Parathyroid adenoma (tissue), 2 donors: Measurements from ENCODE around the gene WWTR1.
A peak's percentile ranks its signal among the peaks of the same experiment; 100 is the strongest.

ENCODE experiments used
- H2AFZ ChIP-seq: fragments of 300-600 bp; sonication (generic); one replicate; pipeline ENCODE4 v1.7.0; 2017; ENCODE audit warnings: antibody characterized with exemption, mild to moderate bottlenecking
- H3K27ac ChIP-seq: fragments of 300-600 bp; sonication (generic); one replicate; pipeline ENCODE4 v1.7.0; 2017
- H3K27me3 ChIP-seq: fragments of 300-600 bp; sonication (generic); one replicate; pipeline ENCODE4 v1.7.0; 2017; ENCODE audit warnings: low read length; ENCODE audit not compliant: control insufficient read depth, insufficient read depth
- H3K36me3 ChIP-seq: fragments of 300-600 bp; sonication (generic); one replicate; pipeline ENCODE4 v1.7.0; 2017; ENCODE audit warnings: low read length; ENCODE audit not compliant: control insufficient read depth, insufficient read depth
- H3K4me1 ChIP-seq: fragments of 300-600 bp; sonication (generic); one replicate; pipeline ENCODE4 v1.7.0; 2017; ENCODE audit warnings: control low read depth
- H3K4me2 ChIP-seq: fragments of 300-600 bp; sonication (generic); one replicate; pipeline ENCODE4 v1.7.0; 2017; ENCODE audit warnings: low read length
- H3K4me3 ChIP-seq: fragments of 300-600 bp; sonication (generic); one replicate; pipeline ENCODE4 v1.7.0; 2017; ENCODE audit warnings: low read depth, low read length
- H3K79me2 ChIP-seq: fragments of 300-600 bp; sonication (generic); one replicate; pipeline ENCODE4 v1.7.0; 2017; ENCODE audit warnings: control low read depth
- H3K9ac ChIP-seq: fragments of 300-600 bp; sonication (generic); one replicate; pipeline ENCODE4 v1.7.0; 2017; ENCODE audit warnings: mild to moderate bottlenecking
- H3K9me3 ChIP-seq: fragments of 300-600 bp; sonication (generic); one replicate; pipeline ENCODE4 v1.7.0; 2017; ENCODE audit warnings: low read length; ENCODE audit not compliant: control insufficient read depth
- TF ChIP-seq, protein P1 (sequence below): fragments of 300-600 bp; sonication (generic); IDR thresholded peaks from one replicate; pipeline ENCODE4 v1.7.0; 2017; ENCODE audit warnings: antibody characterized with exemption, mild to moderate bottlenecking
- donor health status: primary hyperparathyroidism.

Gene WWTR1

DNA sequence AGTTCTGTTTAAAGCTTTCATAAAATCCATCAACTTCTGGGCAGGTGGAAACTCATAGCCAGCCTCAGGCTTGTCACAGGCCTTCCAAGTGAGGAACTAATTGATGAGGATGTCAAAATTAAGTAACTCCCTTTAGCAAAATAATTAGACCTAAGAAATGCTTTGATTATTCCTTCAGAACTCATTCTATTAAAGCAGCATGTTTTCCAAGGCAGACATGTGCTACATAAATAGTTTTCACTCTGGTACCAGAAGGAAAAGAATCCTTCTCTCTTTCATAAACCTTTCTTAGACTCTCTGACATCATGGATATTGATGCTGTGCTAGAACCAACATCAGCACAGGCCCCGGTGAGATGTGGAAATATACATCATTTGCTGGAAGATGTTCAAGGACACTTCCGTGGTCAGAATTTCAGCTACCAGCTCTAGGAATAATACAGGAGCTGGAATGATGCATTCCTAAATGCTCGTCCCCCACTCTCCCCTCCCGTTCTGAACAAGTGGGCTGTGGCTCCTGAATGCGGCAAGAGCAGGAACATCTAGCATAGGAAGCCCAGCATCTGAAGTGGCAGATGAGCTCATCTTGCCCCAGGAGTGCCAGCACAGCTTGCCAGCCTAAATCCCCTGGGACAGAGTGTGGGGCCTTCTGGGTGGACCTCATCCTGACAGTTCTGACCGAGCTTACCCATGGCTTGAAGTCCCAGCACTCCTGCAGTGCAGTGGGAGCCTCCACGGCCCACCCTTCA, 82.4 kb downstream of the WWTR1 start:
- Histone ChIP-seq H3K27me3 (no peaks in the 10 kb centered on the region), H3K36me3 (no peaks in the 10 kb centered on the region), H3K79me2 (peaks cover 7% of the 10 kb centered on the region), H3K9me3 (no peaks in the 10 kb centered on the region), H3K4me1 (peaks cover 30% of the 10 kb centered on the region), H3K27ac (peak overlapping the region; percentile 45), H3K4me3 (no peak overlapping the region), H3K4me2 (no peak overlapping the region), H2AFZ (no peak overlapping the region), H3K9ac (no peak overlapping the region)
- TF ChIP-seq, protein P1, sequence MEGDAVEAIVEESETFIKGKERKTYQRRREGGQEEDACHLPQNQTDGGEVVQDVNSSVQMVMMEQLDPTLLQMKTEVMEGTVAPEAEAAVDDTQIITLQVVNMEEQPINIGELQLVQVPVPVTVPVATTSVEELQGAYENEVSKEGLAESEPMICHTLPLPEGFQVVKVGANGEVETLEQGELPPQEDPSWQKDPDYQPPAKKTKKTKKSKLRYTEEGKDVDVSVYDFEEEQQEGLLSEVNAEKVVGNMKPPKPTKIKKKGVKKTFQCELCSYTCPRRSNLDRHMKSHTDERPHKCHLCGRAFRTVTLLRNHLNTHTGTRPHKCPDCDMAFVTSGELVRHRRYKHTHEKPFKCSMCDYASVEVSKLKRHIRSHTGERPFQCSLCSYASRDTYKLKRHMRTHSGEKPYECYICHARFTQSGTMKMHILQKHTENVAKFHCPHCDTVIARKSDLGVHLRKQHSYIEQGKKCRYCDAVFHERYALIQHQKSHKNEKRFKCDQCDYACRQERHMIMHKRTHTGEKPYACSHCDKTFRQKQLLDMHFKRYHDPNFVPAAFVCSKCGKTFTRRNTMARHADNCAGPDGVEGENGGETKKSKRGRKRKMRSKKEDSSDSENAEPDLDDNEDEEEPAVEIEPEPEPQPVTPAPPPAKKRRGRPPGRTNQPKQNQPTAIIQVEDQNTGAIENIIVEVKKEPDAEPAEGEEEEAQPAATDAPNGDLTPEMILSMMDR = no peak

DNA sequence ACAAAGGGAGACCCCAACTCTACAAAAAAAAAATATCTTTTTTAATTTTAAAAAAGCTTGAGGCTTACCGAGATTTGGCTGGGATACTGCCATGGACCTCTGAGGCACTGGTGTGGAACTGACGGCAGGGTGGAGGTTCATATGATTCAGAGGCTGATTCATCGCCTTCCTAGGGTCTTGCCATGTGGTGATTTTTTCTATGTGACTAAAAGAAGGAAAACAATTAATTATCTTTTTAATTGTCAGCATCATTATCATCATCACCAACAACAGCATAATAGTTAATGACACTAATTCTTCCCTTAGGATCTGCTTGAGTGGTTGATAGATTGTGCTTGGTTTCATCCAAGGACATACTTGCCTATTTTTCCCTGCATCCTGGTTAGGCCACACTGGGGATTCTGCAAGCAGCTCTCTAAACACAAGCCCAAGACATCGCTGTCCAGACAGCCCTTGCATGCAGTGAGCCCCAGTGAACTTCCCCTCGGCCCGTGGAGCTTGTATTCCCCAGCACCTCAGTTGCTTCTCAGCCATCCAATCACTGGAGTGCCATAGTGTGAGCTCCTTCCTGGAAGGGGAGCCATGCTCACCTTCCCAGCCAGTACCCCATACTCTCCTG, 84.9 kb downstream of the WWTR1 start:
- H3K9ac ChIP-seq = no peak overlapping the region
- no peaks in the 10 kb centered on the region for H3K9me3 ChIP-seq
- TF ChIP-seq, protein P1 = no peak
- H3K4me3 ChIP-seq = no peak overlapping the region
- H3K79me2 ChIP-seq = peaks cover 5% of the 10 kb centered on the region
- no peak overlapping the region for H3K4me2 ChIP-seq
- H2AFZ ChIP-seq = no peak overlapping the region
- H3K36me3 ChIP-seq = no peaks in the 10 kb centered on the region
- H3K27ac ChIP-seq = no peak overlapping the region
- no peaks in the 10 kb centered on the region for H3K27me3 ChIP-seq
- H3K4me1 ChIP-seq = peaks cover 27% of the 10 kb centered on the region

DNA sequence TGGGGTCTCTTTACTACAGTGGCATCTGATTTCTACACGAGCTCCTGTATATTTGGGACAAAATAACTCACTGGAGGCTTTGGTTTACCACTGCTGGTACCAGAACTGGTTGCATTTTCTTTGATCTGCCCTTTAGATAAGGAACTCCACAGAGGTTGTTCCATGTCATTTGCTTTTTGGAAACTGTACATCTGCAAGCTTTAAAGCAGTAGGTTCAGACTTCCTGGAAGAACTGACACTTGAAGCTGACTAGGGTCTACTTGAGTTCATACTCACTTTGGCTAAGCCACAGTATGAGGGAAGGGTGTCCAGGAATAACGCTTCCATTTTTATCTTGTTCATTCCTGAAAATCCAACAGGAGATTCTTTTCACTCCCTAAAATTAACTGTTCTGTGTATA, 86.4 kb downstream of the WWTR1 start:
- Histone ChIP-seq H2AFZ (no peak overlapping the region), H3K79me2 (peaks cover 3% of the 10 kb centered on the region), H3K27me3 (no peaks in the 10 kb centered on the region), H3K36me3 (no peaks in the 10 kb centered on the region), H3K9me3 (no peaks in the 10 kb centered on the region), H3K4me1 (peaks cover 26% of the 10 kb centered on the region), H3K9ac (no peak overlapping the region), H3K27ac (peak overlapping the region; percentile 13), H3K4me2 (peak overlapping the region; percentile 45), H3K4me3 (no peak overlapping the region)
- TF ChIP-seq, protein P1 = no peak

DNA sequence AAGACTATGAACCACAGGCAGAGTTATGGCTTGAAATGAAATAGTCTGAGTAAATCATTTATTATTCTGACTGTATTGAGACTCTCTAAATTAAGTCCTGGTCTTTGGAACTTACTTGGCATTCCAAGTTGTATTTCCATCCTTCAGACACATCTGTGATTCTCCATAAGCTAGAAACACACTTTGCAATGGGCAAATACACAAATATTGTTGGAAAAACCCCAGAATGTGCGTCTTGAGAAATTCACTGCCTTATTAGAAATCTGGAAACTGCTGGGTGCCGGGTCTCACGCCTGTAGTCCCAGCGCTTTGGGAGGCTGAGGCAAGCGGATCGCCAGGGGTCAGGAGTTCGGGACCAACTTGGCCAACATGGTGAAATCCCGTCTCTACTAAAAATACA, 87.8 kb downstream of the WWTR1 start:
- H2AFZ ChIP-seq = no peak overlapping the region
- H3K27ac ChIP-seq = no peak overlapping the region
- H3K36me3 ChIP-seq = no peaks in the 10 kb centered on the region
- no peak overlapping the region for H3K4me2 ChIP-seq
- peaks cover 3% of the 10 kb centered on the region for H3K79me2 ChIP-seq
- H3K27me3 ChIP-seq = no peaks in the 10 kb centered on the region
- TF ChIP-seq, protein P1 = no peak
- H3K4me3 ChIP-seq = no peak overlapping the region
- H3K9me3 ChIP-seq = no peaks in the 10 kb centered on the region
- peaks cover 17% of the 10 kb centered on the region for H3K4me1 ChIP-seq
- H3K9ac ChIP-seq = no peak overlapping the region
